Ovary (tissue), 9 donors: Measurements from ENCODE around the gene FOXP3. TPM values are rescaled to one million over a fixed set of nuclear protein-coding genes. Genes with fewer than 3 reads are reported as not detected.

Experiments
- DNase-seq, 5 donors: peaks; one replicate each; pipeline ENCODE4 v3.0.0-alpha.2; 2019 to 2020
- H3K27ac ChIP-seq, 2 donors: fragments of 200-600 bp; one replicate each; pipeline versions ENCODE4 v1.5.1 to v1.8.0; 2019 to 2022
- H3K27me3 ChIP-seq: fragments of 200-600 bp; one replicate; pipeline ENCODE4 v1.8.0; 2022
- H3K36me3 ChIP-seq: fragments of 200-600 bp; sonication (generic); one replicate; pipeline ENCODE4 v1.5.1; 2019
- H3K4me1 ChIP-seq: one replicate; pipeline ENCODE4 v1.8.1; 2013; ENCODE audit warnings: mild to moderate bottlenecking, moderate library complexity; ENCODE audit not compliant: insufficient read depth
- H3K4me3 ChIP-seq: fragments of 200-600 bp; sonication (generic); one replicate; pipeline ENCODE4 v1.5.1; 2017
- H3K9me3 ChIP-seq, 2 donors: fragments of 200-600 bp in 1 of 2; sonication (generic) in 1 of 2; one replicate each; pipeline versions ENCODE4 v1.5.1 to v1.8.1; 2013 to 2019; ENCODE audit warnings: mild to moderate bottlenecking in 1 of 2, moderate library complexity in 1 of 2
- EP300 ChIP-seq: sonication (generic); formaldehyde crosslinking; IDR thresholded peaks from one replicate; pipeline ENCODE4 v1.6.1; 2017; ENCODE audit warnings: antibody characterized with exemption
- POLR2A ChIP-seq: fragments of 450-650 bp; IDR thresholded peaks from one replicate; pipeline ENCODE4 v1.6.1; 2017; ENCODE audit warnings: antibody characterized with exemption, mild to moderate bottlenecking, moderate library complexity
- WGBS, 3 donors: extraction: QIAGEN DNeasy Blood & Tissue Kit in 1 of 3; methylation state at CpG; one replicate each; pipeline versions ENCODE4 v1.1.5 to v1.1.7; 2013 to 2017; 5-methylcytosine and 5-hydroxymethylcytosine counted together
- intact Hi-C, 4 donors: fragments of 100-400 bp; cut with DNase I; formaldehyde crosslinking; loops; one replicate each; pipeline versions ENCODE4 v1.11.0 to v1.15.1; 2022 to 2023
- polyA plus RNA-seq, 2 donors: library from polyadenylated mRNA; stranded (reverse); fragments of 200-250 nt in 1 of 2; fragments of 350-450 nt in 1 of 2; fragmentation: Illumina TruSeq in 1 of 2; extraction: RNeasy Lipid Tissue Mini Kit (QIAGEN cat#74804) in 1 of 2; gene quantifications; one replicate each; pipeline ENCODE4 v1.2.3, GENCODE V29; 2013 to 2014
- total RNA-seq, 7 donors: library from RNA; depleted of rRNA in 2 of 7; stranded (reverse); fragments of >200 nt in 2 of 7; fragmentation: NEBNext Ultra II Directional in 3 of 7; extraction: Animal tissue kit (Norgen Biotek cat#: 25700) in 3 of 7; gene quantifications; one replicate each; pipeline versions ENCODE4 v1.1.0 to v1.2.4, GENCODE V29; 2016 to 2023
- TF ChIP-seq, protein P1 (sequence below), 3 donors: fragments of 450-650 bp in 2 of 3; fragments of 200-600 bp in 1 of 3; IDR thresholded peaks; one replicate each; pipeline versions ENCODE4 v1.5.1 to v1.8.0; 2016 to 2022; ENCODE audit warnings: antibody characterized with exemption in 3 of 3, mild to moderate bottlenecking in 1 of 3
- donor health status: DM: no; HTN: no; CAD: no; lungs with moderate emphysema.
- donor health status: DM: no; HTN: no; CAD: no.
- donor health status: Bipolar disorder and iron deficiency.
- donor health status: DM: yes; HTN: yes; CAD: no.
- donor health status: DM: no; HTN: no; CAD: no.
- donor health status: DM: yes; HTN: yes; CAD: no.

Gene FOXP3
- total and polyA plus RNA-seq, 9 donors: 0.10 to 0.60 (median 0.27) TPM; not detected in 3

DNA sequence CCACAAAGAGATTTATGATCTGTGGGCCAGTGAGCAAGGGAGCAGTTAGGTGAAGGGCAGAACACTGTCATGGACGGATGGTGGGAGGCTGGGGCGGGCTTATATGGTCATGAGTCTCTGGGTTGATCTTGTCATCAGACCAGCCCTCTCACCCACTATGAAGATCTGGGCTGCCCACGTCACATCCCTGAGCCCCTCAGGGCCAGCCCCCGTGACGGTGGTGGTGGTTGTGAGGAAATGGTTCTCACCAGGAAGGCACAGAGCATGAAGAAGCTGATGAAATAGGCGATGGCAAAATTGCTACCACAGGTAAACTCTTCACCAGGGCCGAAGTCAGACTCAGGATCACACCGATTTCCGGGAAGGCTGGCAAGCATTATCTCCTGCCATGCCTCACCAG, 53.4 kb downstream of the FOXP3 start:
- H3K36me3 ChIP-seq: no peaks in the 10 kb centered on the region
- intact Hi-C loops: no loop called here
- TF ChIP-seq POLR2A (no peak), EP300 (no peak)
- H3K27ac ChIP-seq: no peak overlapping the region
- 70 to 76% (median 75%) methylated on average over 9 of the region's 9 CpGs for WGBS, 3 donors
- no peak for DNase-seq
- no peaks in the 10 kb centered on the region for H3K27me3 ChIP-seq
- H3K4me3 ChIP-seq: no peak overlapping the region
- no peaks in the 10 kb centered on the region for H3K9me3 ChIP-seq
- H3K4me1 ChIP-seq: no peaks in the 10 kb centered on the region

DNA sequence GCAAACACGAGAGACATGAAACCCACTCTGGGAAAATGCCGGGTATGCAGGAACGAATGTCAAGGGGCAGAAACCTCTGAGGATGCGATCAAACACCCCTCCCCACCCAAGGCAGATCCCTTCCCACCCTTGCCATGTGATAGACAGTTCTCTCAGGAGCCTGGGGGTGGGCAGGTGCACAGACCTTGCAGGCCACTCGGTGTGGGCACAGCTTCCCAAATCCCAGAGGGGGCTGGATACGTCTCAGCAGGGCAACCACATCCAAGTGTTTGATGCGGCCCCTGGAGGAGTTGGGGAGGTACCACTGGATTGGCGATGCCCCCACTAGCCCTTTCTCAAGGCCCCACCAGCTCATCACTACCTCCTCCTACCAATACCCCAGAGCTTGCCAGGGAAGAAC, 54.1 kb downstream of the FOXP3 start:
- TF ChIP-seq EP300: no peak
- no peak for TF ChIP-seq POLR2A
- TF ChIP-seq, protein P1, sequence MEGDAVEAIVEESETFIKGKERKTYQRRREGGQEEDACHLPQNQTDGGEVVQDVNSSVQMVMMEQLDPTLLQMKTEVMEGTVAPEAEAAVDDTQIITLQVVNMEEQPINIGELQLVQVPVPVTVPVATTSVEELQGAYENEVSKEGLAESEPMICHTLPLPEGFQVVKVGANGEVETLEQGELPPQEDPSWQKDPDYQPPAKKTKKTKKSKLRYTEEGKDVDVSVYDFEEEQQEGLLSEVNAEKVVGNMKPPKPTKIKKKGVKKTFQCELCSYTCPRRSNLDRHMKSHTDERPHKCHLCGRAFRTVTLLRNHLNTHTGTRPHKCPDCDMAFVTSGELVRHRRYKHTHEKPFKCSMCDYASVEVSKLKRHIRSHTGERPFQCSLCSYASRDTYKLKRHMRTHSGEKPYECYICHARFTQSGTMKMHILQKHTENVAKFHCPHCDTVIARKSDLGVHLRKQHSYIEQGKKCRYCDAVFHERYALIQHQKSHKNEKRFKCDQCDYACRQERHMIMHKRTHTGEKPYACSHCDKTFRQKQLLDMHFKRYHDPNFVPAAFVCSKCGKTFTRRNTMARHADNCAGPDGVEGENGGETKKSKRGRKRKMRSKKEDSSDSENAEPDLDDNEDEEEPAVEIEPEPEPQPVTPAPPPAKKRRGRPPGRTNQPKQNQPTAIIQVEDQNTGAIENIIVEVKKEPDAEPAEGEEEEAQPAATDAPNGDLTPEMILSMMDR (IDR thresholded peaks at IDR 0.05): no peak
- no peaks in the 10 kb centered on the region for H3K36me3 ChIP-seq
- no peaks in the 10 kb centered on the region for H3K9me3 ChIP-seq
- no peaks in the 10 kb centered on the region for H3K27me3 ChIP-seq
- H3K27ac ChIP-seq: no peak overlapping the region
- H3K4me3 ChIP-seq: no peak overlapping the region
- no peak for DNase-seq
- intact Hi-C loops: no loop called here
- WGBS, 3 donors: 62 to 71% (median 63%) methylated on average over 8 of the region's 8 CpGs
- H3K4me1 ChIP-seq: no peaks in the 10 kb centered on the region

DNA sequence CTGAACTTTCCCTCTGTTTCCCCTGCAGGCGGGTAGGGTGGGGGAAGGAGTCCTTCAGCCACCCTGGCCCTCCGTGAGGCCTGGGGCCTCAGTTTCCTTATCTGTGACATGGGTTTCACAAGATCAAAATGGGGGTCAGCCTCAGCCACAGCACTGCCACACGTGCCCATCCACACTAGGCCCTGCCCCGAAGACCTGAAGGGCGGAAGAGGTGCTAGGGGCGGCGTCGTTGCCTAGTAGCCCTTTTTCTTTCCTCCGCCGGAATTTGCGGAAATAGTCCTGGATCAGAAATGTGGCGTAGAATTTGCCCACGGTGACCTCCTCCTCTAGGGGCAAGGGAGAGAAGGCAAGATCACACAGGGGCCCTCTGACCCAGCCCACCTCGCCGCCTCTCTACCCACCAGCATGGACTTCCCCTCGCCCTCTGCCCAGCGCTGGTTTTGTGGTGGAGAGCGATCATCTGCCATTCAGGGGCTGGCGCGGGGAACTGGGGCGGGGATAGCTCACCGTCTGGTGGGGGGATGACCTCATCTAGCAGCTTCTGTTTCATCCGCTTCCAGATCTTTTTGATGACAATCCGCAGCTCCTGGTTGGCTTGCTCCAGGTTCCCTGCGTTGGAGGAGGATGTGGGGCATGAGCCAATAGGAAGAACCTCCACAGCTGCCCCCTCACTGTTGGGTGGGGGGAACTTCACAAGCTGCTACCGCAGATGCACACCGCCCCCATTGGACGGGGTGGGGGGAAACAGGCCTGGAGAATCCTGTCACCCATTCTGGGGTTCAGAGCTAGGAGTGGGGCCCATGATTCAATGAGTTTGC, 54.9 kb downstream of the FOXP3 start:
- DNase-seq: no peak
- H3K27me3 ChIP-seq: no peaks in the 10 kb centered on the region
- H3K9me3 ChIP-seq: no peaks in the 10 kb centered on the region
- 42 to 55% (median 55%) methylated on average over 28 of the region's 28 CpGs for WGBS, 3 donors
- H3K4me3 ChIP-seq: no peak overlapping the region
- no peaks in the 10 kb centered on the region for H3K4me1 ChIP-seq
- TF ChIP-seq EP300 (no peak), POLR2A (no peak)
- TF ChIP-seq, protein P1 (IDR thresholded peaks at IDR 0.05): no peak
- intact Hi-C loops: no loop called here
- no peak overlapping the region for H3K27ac ChIP-seq
- no peaks in the 10 kb centered on the region for H3K36me3 ChIP-seq

DNA sequence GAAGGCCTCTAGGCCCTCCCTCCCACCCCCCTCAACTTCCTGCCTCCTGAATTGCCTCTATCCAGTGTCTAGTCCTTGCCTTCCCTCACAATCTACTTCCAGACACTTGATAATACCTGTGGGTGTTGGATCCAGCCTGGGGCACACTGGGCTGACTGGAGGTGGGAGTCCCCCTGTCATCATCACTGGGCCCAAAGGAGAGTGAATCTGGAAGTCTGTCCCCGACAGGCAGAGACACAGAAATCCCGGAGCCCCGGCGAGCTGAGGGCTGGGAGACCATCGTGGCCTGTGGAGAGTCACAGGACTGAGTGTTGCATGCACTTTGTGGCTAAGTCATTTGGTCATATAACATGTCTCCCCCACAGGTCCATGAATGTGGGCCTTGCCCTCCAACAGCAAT, 56.1 kb downstream of the FOXP3 start:
- 84 to 95% (median 87%) methylated on average over 5 of the region's 5 CpGs for WGBS, 3 donors
- TF ChIP-seq EP300: no peak
- TF ChIP-seq POLR2A: no peak
- TF ChIP-seq, protein P1 (IDR thresholded peaks at IDR 0.05): no peak
- H3K27me3 ChIP-seq: no peaks in the 10 kb centered on the region
- no peak for DNase-seq
- no peaks in the 10 kb centered on the region for H3K9me3 ChIP-seq
- intact Hi-C loops: no loop called here
- no peak overlapping the region for H3K4me3 ChIP-seq
- no peaks in the 10 kb centered on the region for H3K36me3 ChIP-seq
- H3K27ac ChIP-seq: no peak overlapping the region
- H3K4me1 ChIP-seq: no peaks in the 10 kb centered on the region

DNA sequence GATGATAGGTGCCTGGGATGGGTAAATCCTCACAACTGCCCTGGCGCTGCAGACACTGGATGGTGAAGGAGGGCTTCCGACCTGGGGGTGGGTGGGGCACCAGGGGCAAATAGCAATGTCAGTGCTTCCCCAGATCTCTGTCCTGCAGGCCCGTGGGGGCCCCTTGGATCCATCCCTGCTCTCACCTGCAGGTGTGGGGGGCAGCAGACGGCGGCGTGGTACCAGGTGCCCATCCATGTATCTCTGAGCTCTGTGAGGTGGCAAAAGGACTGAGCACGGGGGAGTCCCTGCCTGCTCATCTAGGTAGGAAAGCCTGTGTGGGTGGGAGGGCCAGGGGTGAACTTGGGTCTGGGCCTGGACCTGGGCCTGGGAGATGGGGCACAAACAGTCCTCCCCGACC, 58.0 kb downstream of the FOXP3 start:
- WGBS, 3 donors: 73 to 82% (median 78%) methylated on average over 8 of the region's 8 CpGs

More for the DNA sequence above, 58.0 kb downstream of the FOXP3 start:
- no peaks in the 10 kb centered on the region for H3K36me3 ChIP-seq
- no peaks in the 10 kb centered on the region for H3K4me1 ChIP-seq
- no peak for DNase-seq
- H3K9me3 ChIP-seq: no peaks in the 10 kb centered on the region
- no peak overlapping the region for H3K4me3 ChIP-seq
- no peak overlapping the region for H3K27ac ChIP-seq
- H3K27me3 ChIP-seq: no peaks in the 10 kb centered on the region
- TF ChIP-seq POLR2A (no peak), EP300 (no peak)
- TF ChIP-seq, protein P1 (IDR thresholded peaks at IDR 0.05): no peak
- intact Hi-C loops: no loop called here
